HG03064 (cell line): ENCODE measurements around the gene IL1R2.
"Not testable (repeated sequence)": the region's sequence is repeated elsewhere in the genome, so short reads cannot be mapped to it uniquely, and the experiment has no call there.

Experiments
- ATAC-seq: cut with Tn5 transposase; IDR thresholded peaks from one replicate; pipeline ENCODE4 v1.9.1; 2021; ENCODE audit warnings: low read depth; ENCODE audit not compliant: unreplicated experiment

IL1R2 gene

GRCh38 chr2:102055346-102055990 is 63.7 kb downstream of the IL1R2 start:
- no peak for ATAC-seq

DNA sequence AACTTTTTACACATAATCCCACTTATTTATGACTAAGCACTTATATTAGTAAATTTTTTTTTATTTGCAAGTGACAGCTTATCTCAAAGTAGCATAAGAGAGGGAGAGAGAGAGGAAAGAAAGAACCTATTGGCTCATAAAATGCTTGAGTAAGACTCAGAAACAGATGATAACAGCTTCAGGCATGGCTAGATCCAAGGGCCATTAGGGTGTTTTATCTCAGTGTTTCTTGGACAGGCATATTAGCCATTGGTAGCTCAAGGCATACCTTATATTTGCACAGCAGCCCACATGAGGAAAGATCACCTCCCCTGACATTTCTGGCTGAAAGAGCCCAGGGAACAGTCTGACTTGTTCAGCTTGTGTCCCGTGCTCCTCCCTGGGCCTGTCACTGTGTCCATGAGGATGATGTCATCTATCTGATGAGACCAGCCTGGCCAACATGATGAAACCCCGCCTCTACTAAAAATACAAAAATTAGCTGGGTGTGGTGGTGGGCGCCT is 64.4 kb downstream of the IL1R2 start:
- no peak for ATAC-seq

DNA sequence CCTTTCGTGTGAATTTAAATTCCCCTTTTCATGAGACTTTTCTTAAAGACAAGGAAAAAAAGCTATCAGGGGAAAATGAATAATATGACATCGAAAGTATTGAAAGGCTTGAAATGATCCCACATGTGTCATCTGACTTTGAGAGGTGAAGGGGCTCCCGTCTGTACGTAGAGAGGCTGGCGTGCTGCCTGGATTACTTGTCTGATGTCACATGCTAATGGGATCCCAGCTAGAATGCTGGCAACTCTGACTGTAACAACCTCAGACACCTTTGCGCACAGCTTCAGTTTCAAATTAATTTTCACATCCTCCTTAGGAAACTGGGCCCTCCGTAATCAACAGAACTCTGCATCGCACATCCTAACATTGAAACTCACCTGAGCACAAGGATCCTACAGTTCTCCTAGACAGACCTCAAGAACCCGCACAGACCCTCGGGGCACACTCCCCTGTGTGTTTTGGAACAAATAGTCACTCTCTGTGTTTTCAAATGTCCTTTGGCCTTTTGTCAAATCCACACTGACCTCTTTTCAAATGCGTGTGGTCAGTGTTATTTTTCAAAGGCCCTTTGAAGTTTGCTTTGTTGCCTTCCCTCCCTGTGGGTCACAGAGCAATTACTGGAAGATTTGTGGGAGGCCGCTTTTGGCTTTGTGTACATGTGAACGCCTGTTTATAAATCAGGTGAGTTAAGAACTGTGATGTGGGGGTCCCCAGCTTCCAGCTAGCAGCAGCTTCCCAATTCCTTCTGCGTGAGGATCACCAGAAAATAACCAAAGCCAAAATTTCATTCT is 65.9 kb downstream of the IL1R2 start:
- no peak for ATAC-seq

- ATAC-seq: no peak
Observed at GRCh38 chr2:102058293-102058833, 66.6 kb downstream of the IL1R2 start.

GRCh38 chr2:102059151-102059550 is 67.4 kb downstream of the IL1R2 start:
- ATAC-seq: no peak

DNA sequence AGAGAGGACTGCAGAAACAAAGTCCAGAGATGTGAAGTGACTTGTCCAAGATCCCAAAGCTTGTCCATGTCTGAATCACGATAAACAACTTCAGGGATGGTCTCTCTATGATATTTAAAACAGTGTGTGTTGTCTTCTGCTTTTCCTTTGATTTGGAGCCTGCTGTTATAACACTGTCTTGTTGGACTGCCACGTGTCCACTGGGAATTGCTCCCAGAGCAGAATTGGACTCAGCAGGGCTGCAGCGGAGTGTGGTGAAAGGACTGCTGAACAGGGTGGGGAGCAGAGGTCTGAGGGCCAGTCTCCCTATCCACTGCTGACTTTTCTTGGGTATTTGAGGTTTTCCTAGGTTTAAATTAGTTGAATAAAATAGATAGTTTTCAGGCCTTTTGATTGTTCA is 68.3 kb downstream of the IL1R2 start:
- ATAC-seq: no peak

DNA sequence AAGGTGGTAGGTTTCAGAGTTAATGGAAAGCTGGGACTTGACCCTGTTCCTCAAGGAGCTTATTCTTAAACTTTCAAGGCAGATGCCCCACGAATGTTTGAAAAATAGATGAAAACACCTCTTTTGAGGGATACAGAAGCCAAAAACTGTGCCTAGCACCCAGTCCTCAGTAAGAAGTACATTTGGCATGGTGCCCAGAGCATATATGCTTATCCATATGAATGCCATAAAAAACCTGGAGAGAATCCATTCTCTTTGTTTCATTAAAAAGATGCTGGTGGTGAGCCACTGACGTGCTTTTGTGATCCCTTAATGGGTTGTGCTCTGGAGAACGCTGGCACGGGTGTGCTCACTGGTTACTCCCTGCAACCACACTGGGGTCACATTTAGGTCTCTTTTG is 69.0 kb downstream of the IL1R2 start:
- no peak for ATAC-seq

DNA sequence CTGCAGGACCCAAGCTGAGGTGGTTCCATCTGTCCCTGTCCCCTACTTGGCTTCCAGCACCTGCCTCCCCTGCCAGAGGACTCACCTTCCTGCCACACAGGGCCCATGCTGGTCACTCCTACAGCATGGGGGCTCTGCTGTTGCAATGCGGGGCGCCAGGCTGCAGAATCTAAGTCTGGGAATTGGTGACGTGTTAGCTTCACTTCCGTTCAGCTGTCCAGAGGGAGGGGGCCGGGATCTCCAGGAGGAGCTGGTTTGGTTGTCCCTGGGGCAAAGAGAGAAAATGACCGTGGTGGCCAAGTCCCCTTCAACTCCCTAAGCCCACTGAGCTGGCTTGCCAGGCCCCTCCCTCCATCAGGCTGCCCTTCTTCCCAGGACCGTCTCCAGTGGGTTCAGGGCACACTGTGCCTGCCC is 69.5 kb downstream of the IL1R2 start:
- ATAC-seq: no peak

DNA sequence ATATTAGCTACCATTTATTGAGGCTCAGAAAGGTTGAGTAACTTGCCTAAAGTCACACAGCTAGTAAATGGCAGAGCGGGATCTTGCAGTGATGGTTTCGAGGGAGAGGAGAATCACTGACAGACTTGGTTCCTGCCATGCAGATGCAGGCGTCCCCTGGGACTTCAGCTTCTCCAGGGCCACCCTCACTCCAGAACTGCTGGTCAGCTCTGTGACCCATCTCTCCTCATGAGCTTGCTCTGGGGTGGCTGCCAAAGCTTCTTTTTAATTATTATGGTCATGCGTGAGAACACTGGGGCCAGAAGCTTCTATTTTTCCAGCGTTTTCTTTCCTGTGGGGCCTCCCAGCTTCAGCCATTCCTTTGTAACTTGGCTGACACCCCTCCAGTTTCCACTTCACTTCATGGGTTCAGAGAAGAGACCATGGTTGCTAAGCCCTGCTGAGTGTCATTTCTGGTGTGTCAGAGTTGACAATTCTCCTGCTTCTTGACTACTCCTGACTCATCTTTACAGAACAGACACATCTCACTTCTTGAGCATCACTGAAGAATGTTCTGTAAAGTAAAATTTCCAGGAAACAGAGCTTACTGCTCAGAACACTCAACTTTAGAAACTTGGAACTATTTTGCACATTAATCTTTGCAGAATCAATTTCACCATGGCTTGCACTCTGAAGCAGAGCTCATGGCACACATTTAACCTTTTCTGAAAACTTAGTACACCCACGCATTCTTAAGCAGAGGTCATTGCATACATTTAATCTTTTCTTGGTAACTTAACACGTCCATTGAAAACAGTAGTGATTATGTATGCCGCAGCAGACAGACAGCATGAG is 70.4 kb downstream of the IL1R2 start:
- no peak for ATAC-seq

GRCh38 chr2:102062802-102063201 is 71.0 kb downstream of the IL1R2 start:
- ATAC-seq: no peak

GRCh38 chr2:102063487-102063911 is 71.7 kb downstream of the IL1R2 start:
- ATAC-seq: no peak

DNA sequence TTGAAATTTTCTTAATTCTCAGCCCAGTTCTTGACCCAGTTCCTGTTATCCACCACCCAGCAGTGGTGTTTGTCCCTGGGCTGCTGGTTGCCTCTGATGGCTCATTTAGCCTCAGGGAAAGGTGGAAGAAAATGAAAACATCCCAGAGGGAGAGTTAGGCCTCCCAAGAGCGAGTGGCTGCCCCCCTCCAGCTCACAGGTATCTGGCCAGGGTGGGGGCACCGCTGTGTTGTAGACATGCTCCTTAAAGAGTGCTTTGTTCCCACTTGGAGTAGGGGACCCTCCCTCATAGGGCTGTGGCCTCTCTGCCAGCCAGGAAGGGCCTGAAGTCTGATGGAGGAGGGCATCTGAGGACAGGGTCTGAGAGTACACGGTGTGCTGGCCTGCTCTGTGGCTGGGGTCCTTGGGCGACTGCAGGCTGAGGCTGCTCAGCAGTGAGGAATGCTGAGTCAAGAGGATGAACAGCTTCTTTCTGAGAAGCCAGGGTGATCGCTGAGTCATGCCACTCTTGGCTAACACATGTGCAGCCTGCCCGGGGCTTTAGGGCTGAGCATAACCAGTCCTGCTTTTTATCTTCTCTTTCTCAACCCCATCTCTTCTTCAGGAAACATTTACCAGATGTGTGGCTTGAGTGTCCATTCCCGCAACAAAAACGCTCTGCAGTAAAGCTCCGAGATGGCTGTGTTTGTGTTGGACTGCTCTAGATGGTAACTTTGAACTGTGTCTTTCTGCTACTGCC is 72.3 kb downstream of the IL1R2 start:
- ATAC-seq: no peak

DNA sequence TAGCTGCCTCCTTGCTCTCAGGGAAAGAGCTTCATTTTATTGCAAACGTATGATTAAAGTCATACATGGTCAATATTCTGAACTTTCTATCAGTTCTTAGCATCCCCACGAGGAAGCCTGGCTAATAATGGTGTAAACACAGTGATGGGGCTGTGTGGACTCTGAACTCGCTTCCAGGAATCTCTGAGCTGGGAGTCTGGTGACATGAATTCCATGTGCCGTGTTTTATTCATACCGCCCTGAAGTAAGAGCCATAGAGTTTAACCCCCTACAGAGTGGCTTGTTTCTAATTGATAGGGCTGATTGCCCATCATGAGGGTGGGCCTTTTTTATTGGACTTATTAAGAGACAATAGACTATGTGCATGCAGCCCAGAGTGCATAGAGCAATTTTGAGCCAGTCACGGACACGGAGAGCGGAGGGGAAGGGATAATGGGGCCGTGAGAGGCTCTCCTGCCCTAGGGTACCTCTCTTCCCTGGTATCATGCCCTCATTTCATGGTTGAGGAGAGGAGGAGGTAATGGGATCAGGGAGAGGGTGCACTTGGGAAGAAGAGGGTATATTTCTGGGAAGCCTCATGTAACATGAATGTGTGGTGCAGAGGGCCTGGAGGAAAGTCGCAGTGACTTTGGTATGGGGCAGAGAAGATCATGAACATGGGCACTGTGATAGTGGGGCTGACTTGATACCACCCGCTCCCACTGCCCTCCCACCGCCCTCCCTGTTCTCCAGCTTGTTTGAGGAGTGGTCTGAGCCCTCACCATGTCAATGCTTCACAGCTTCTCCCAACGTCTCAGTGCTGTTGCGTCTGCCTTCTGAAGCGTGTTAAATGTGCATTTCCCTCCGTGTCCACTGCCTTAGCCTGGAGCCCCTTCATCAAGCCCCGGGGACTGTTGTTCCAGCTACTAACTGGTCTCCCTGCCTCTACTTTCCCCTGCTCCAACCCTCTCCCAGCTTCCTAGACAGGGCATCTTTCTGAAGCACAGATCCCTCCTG is 73.2 kb downstream of the IL1R2 start:
- no peak for ATAC-seq

DNA sequence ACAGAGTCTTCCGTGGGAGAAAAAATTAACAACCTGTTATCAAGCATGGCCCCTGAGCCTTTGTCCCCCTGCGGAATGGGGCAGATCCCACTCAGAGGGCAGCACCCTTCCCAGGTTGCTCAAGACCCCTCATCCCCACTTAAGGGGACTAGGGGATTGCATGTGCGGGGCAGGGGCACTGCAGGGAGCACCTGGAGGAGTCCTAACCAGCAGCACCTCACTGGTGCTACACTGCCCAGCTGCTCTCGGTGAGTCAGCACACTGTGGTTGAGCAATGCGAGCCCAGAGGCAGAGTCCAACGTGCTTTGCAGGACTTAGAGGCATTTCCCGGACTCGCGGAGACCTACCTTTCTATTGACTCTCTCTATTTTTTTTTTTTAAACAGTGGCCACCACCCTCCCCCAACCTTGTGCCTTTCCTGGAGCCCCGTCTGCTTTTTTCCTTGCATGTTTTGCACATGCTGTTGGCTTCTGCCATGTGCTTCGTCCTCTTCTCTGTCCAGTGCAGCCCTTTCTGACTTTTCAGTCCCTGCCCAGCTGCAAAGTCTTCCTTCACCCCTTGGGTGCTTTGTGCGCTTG is 74.0 kb downstream of the IL1R2 start:
- ATAC-seq: no peak

DNA sequence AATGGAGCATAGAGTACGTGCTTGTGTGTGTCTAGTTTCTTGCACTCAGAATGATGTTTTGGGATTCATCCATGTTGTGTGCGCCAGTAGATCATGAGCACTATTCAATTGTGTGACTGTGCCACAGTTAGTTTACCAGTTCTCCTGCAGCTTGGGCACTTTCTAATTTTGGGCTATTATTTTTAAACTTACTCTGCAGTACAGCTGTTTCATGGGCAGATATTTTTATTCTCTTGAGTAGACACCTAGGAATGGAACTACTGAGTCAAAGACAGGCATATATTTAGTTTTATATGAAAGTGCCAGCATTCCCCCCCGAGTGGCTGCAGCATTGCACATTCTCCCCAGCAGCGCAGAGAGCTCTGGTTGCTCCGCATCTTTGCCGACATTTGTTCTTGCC is 74.8 kb downstream of the IL1R2 start:
- no peak for ATAC-seq

DNA sequence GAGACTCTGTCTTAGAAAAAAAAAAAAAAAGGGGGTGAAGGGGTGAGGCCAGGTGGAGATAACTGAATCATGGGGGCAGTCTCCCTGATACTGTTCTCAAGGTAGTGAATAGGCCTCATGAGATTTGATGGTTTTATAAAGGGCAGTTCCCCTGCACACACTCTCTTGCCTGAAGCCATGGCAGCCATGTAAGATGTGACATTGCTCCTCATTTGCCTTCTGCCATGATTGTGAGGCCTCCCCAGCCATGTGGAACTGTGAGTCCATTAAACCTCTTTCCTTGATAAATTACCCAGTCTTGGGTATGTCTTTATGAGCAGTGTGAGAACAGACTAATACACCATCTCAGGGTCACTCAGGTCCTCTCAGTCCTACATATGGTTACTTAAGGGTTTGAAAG is 76.4 kb downstream of the IL1R2 start:
- not testable (repeated sequence) for ATAC-seq

GRCh38 chr2:102069311-102069974 is 77.7 kb downstream of the IL1R2 start:
- no peak for ATAC-seq

GRCh38 chr2:102070058-102070642 is 78.4 kb downstream of the IL1R2 start:
- ATAC-seq: no peak
